ENCODE results near the gene PHLDA2. TPM values are rescaled to one million over a fixed set of nuclear protein-coding genes. Genes with fewer than 3 reads are reported as not detected.
A peak's percentile ranks its signal among the peaks of the same experiment; 100 is the strongest.

The PHLDA2 gene
- total RNA-seq, 1 donor from 2014 or later, result not detected

DNA sequence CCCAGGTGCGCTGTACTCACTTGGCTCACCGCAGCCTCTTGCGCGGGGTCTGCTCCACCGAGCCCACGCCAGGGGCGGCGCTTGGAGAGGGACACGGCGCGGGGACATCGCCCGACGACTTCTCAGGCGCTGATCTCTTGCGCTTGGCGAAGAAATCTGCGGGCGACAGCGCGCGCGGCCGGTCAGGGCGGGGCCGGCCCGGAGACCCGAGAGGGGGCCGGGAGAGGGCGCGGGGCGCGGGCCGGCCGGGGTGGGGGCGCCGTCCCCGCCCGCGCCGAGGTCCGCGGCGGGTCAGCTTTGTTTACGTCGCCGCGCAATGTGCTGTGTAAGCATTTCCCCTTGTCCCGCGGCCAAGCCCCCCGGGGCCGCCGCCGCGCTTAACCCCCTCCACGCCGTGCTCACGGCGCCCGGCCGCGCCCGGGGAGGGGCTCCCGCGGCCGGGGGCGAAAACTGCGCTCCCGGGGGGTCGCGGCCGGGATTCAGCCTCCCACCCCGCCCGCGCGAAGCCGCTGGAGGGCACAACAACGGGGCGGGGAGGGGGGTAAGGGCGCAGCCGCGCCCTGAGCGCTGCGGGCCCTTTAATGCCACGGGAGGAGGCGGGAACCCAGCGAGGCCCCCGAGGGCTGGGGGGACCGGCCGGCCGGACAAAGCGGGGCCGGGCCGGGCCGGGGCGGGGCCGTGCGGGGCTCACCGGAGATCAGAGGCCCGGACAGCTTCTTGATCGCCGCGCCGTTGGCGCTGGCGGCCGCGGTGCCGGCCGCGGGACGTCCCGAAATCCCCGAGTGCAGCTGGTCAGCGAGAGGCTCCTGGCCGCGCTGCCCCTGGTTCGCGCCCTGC is 45.0 kb downstream of the PHLDA2 start:
- Histone ChIP-seq H3K4me1 (ENCODE audit: control insufficient read depth in 3 of 3, insufficient read depth in 3 of 3, low read length in 3 of 3) (peaks cover 17 to 33% (median 28%) of the 10 kb centered on the region in 3 donors), H3K27me3 (ENCODE audit: control insufficient read depth in 3 of 3, insufficient read depth in 3 of 3, low read length in 3 of 3) (no peaks in the 10 kb centered on the region), H3K36me3 (ENCODE audit: control insufficient read depth in 3 of 3, insufficient read depth in 3 of 3, low read length in 3 of 3) (peaks cover 0 to under 1% (median 0%) of the 10 kb centered on the region in 3 donors), H3K4me3 (ENCODE audit: low read length in 3 of 3) (peak overlapping the region; percentile 57 to 74 (median 65)), H3K9ac (ENCODE audit: low read depth in 1 of 3, low read length in 3 of 3) (peak overlapping the region; percentile 30 to 78 (median 72)), H3K9me3 (ENCODE audit: control insufficient read depth in 3 of 3, low read length in 3 of 3) (no peaks in the 10 kb centered on the region), H3K27ac (ENCODE audit: low read depth, low read length) (peak overlapping the region; percentile 73)

- H3K27ac ChIP-seq (ENCODE audit: low read depth, low read length), result peak overlapping the region; percentile 73
- peaks cover 1 to 6% (median 5%) of the 10 kb centered on the region in 3 donors for H3K36me3 ChIP-seq (ENCODE audit: control insufficient read depth in 3 of 3, insufficient read depth in 3 of 3, low read length in 3 of 3)
- H3K4me1 ChIP-seq (ENCODE audit: control insufficient read depth in 3 of 3, insufficient read depth in 3 of 3, low read length in 3 of 3), result peaks cover 17 to 33% (median 27%) of the 10 kb centered on the region in 3 donors
- H3K9me3 ChIP-seq (ENCODE audit: control insufficient read depth in 3 of 3, low read length in 3 of 3), result peaks cover 0 to 4% (median 0%) of the 10 kb centered on the region in 3 donors
- peak overlapping the region; percentile 57 to 74 (median 65) for H3K4me3 ChIP-seq (ENCODE audit: low read length in 3 of 3)
- H3K9ac ChIP-seq (ENCODE audit: low read depth in 1 of 3, low read length in 3 of 3), result peak overlapping the region; percentile 30 to 78 (median 72)
- H3K27me3 ChIP-seq (ENCODE audit: control insufficient read depth in 3 of 3, insufficient read depth in 3 of 3, low read length in 3 of 3), result no peaks in the 10 kb centered on the region
Measured at GRCh38 chr11:2883640-2883978, 45.6 kb downstream of the PHLDA2 start.

DNA sequence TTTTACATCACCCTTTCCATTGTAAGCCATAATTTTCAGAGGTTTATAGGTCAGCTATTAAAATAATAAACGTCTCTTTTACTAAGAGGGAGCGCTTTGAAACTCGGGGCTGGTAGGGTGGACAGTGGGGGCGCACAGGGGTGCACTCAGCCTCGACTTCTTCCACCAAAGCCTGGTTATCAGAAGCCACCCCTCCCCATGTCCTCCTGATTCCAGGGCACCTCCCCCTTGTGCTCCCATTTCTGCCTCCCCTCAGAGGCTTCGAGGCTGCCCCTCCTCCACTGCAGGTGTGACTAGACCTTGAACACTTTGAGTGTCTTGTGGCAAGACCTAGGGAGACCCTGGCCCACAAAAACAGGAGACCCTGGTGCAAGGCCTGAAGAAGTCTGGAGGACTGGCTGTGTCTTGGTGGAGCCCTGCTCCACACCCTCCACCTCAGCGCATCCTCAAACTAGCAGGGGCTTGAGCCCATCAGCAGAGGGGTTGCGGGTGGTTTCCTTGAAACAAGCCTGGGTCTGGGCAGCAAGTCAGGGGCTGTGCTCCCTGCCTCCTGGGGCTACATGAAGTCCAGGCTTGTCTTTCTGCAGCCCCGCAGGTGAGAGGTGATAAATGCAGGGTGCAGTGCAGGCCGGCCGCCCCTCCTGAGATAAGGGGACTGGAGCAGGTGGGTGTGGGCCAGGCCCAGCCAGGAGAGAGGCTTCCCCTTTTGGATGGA is 46.7 kb downstream of the PHLDA2 start:
- Histone ChIP-seq H3K27ac (ENCODE audit: low read depth, low read length) (no peak overlapping the region), H3K9ac (ENCODE audit: low read depth in 1 of 3, low read length in 3 of 3) (peak overlapping the region in 1 of 3 donors; percentile 33), H3K36me3 (ENCODE audit: control insufficient read depth in 3 of 3, insufficient read depth in 3 of 3, low read length in 3 of 3) (peaks cover 3 to 6% (median 6%) of the 10 kb centered on the region in 3 donors)

GRCh38 chr11:2881981-2882375 is 47.2 kb downstream of the PHLDA2 start:
- H3K27me3 ChIP-seq (ENCODE audit: control insufficient read depth in 3 of 3, insufficient read depth in 3 of 3, low read length in 3 of 3), result no peaks in the 10 kb centered on the region
- H3K4me3 ChIP-seq (ENCODE audit: low read length in 3 of 3), result no peak overlapping the region
- H3K4me1 ChIP-seq (ENCODE audit: control insufficient read depth in 3 of 3, insufficient read depth in 3 of 3, low read length in 3 of 3), result peaks cover 11 to 28% (median 22%) of the 10 kb centered on the region in 3 donors
- no peak overlapping the region for H3K9ac ChIP-seq (ENCODE audit: low read depth in 1 of 3, low read length in 3 of 3)
- H3K27ac ChIP-seq (ENCODE audit: low read depth, low read length), result no peak overlapping the region
- H3K9me3 ChIP-seq (ENCODE audit: control insufficient read depth in 3 of 3, low read length in 3 of 3), result peaks cover 0 to 4% (median 0%) of the 10 kb centered on the region in 3 donors
- peaks cover 3 to 6% (median 6%) of the 10 kb centered on the region in 3 donors for H3K36me3 ChIP-seq (ENCODE audit: control insufficient read depth in 3 of 3, insufficient read depth in 3 of 3, low read length in 3 of 3)

More for the DNA sequence above, 46.7 kb downstream of the PHLDA2 start:
- peaks cover 12 to 28% (median 24%) of the 10 kb centered on the region in 3 donors for H3K4me1 ChIP-seq (ENCODE audit: control insufficient read depth in 3 of 3, insufficient read depth in 3 of 3, low read length in 3 of 3)
- no peaks in the 10 kb centered on the region for H3K27me3 ChIP-seq (ENCODE audit: control insufficient read depth in 3 of 3, insufficient read depth in 3 of 3, low read length in 3 of 3)
- H3K4me3 ChIP-seq (ENCODE audit: low read length in 3 of 3), result peak overlapping the region; percentile 35 to 74 (median 70)
- peaks cover 0 to 4% (median 0%) of the 10 kb centered on the region in 3 donors for H3K9me3 ChIP-seq (ENCODE audit: control insufficient read depth in 3 of 3, low read length in 3 of 3)

DNA sequence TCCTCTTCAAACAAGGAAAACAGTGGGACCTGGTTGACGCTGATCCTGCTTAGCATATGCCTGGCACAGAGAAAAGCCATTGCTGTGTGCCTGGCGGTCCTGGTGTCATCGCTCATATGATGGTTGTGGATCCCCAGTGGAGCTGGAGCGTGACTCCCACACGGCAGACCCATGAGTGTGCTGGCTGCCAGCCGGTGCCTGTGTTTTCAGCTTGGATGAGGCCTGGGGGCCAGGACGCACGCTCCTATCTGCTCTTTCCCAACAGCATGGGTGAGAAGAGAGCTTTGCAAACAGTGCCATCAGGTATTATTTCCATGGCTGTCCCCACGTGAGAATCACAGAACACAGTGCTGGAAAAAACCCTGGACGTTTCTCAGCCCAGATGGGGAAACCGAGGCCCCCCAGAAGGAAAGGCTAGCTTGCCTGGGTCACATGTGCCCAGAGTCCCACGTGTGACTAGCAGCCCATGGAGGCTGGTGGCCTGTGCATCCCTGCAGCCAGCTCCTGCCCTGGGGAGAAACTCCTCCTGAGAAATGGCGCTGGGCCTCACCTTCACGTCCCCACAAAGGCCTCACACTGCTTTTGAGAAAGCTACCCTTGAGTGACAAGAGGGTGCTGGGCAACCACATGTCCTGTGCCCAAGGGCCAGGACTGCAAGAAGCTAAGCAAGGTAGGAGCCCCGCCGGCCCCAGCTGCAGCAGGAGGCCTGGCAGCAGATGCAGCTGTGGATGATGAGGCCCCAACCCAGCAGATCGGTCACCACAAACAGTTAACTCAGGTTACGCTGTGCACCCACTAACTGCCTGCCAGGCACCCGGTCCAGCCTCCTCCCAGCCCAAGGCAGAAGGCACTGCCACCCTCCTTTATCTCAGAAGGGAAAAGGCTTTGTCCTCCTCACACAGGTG is 47.9 kb downstream of the PHLDA2 start:
- Histone ChIP-seq H3K4me1 (ENCODE audit: control insufficient read depth in 3 of 3, insufficient read depth in 3 of 3, low read length in 3 of 3) (peaks cover 7 to 25% (median 15%) of the 10 kb centered on the region in 3 donors), H3K4me3 (ENCODE audit: low read length in 3 of 3) (no peak overlapping the region), H3K27me3 (ENCODE audit: control insufficient read depth in 3 of 3, insufficient read depth in 3 of 3, low read length in 3 of 3) (no peaks in the 10 kb centered on the region), H3K27ac (ENCODE audit: low read depth, low read length) (no peak overlapping the region), H3K9ac (ENCODE audit: low read depth in 1 of 3, low read length in 3 of 3) (no peak overlapping the region), H3K36me3 (ENCODE audit: control insufficient read depth in 3 of 3, insufficient read depth in 3 of 3, low read length in 3 of 3) (peaks cover 3 to 6% (median 6%) of the 10 kb centered on the region in 3 donors), H3K9me3 (ENCODE audit: control insufficient read depth in 3 of 3, low read length in 3 of 3) (peaks cover 0 to 4% (median 0%) of the 10 kb centered on the region in 3 donors)

DNA sequence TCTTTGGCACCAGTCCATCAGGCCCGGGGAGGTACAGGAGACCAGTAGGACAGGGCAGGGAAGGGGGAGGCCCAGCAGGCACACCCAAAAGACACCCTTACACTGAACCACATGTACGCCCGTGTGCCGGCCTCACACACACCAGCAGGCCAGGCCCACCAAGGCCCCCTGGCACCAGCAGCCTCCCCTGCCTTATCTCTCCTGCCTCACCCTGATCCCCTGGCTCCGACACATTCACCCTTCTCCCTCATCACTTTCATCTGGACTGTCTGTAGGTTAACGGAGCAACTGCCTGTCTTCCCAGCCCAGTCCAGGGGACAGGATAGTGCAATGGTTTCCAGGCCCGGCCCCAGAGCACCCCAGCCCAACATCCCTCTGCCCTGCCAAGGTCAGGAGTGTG is 48.6 kb downstream of the PHLDA2 start:
- no peak overlapping the region for H3K27ac ChIP-seq (ENCODE audit: low read depth, low read length)
- H3K27me3 ChIP-seq (ENCODE audit: control insufficient read depth in 3 of 3, insufficient read depth in 3 of 3, low read length in 3 of 3), result no peaks in the 10 kb centered on the region
- H3K4me3 ChIP-seq (ENCODE audit: low read length in 3 of 3), result no peak overlapping the region
- peaks cover 7 to 23% (median 14%) of the 10 kb centered on the region in 3 donors for H3K4me1 ChIP-seq (ENCODE audit: control insufficient read depth in 3 of 3, insufficient read depth in 3 of 3, low read length in 3 of 3)
- no peak overlapping the region for H3K9ac ChIP-seq (ENCODE audit: low read depth in 1 of 3, low read length in 3 of 3)
- H3K36me3 ChIP-seq (ENCODE audit: control insufficient read depth in 3 of 3, insufficient read depth in 3 of 3, low read length in 3 of 3), result peaks cover 3 to 6% (median 6%) of the 10 kb centered on the region in 3 donors
- H3K9me3 ChIP-seq (ENCODE audit: control insufficient read depth in 3 of 3, low read length in 3 of 3), result peaks cover 0 to 4% (median 0%) of the 10 kb centered on the region in 3 donors

GRCh38 chr11:2878782-2879181 is 50.4 kb downstream of the PHLDA2 start:
- H3K4me1 ChIP-seq (ENCODE audit: control insufficient read depth in 3 of 3, insufficient read depth in 3 of 3, low read length in 3 of 3), result peaks cover 7 to 17% (median 9%) of the 10 kb centered on the region in 3 donors
- H3K27me3 ChIP-seq (ENCODE audit: control insufficient read depth in 3 of 3, insufficient read depth in 3 of 3, low read length in 3 of 3), result peaks cover 0 to 7% (median 6%) of the 10 kb centered on the region in 3 donors
- H3K27ac ChIP-seq (ENCODE audit: low read depth, low read length), result no peak overlapping the region
- H3K9ac ChIP-seq (ENCODE audit: low read depth in 1 of 3, low read length in 3 of 3), result no peak overlapping the region
- no peak overlapping the region for H3K4me3 ChIP-seq (ENCODE audit: low read length in 3 of 3)
- peaks cover 0 to 4% (median 4%) of the 10 kb centered on the region in 3 donors for H3K9me3 ChIP-seq (ENCODE audit: control insufficient read depth in 3 of 3, low read length in 3 of 3)
- H3K36me3 ChIP-seq (ENCODE audit: control insufficient read depth in 3 of 3, insufficient read depth in 3 of 3, low read length in 3 of 3), result peaks cover 3 to 8% (median 6%) of the 10 kb centered on the region in 3 donors
